OCI-LY7 (cell line): Measurements from ENCODE around the gene TXLNG.

ENCODE experiments used
- EZH2phosphoT487 ChIP-seq: fragments of 200-600 bp; sonication (generic); IDR thresholded peaks from 2 replicates; pipeline ENCODE4 v1.6.1; 2018; ENCODE audit warnings: low read depth, borderline replicate concordance, mild to moderate bottlenecking, mixed run types, antibody characterized with exemption, low read length, moderate library complexity, mixed read lengths
- TF ChIP-seq, protein P1 (sequence below): fragments of 200-600 bp; sonication (generic); conservative IDR thresholded peaks from 2 replicates; pipeline ENCODE4 v1.5.1; 2014; ENCODE audit warnings: mild to moderate bottlenecking, antibody characterized with exemption, low read length, moderate library complexity, mixed read lengths

DNA sequence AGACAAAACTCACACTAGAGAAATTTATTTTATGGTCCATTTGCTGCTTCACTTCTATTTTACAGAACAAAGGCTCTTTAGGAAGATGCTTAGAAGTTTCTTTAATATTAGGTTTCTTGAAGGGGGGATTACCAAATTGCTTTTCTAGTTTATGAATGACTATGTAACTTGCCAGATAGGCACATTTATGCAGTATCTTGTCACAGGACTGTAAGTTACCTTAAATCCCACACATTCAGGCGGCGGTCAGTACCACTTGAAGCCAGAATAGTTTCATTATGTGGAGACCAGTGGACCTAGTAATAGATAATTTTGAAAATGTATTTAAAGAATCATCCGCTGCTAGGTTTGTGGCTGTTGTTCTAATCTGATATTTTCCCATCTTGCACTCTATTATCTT lies 65.6 kb downstream of the TXLNG start:
- TF ChIP-seq, protein P1, sequence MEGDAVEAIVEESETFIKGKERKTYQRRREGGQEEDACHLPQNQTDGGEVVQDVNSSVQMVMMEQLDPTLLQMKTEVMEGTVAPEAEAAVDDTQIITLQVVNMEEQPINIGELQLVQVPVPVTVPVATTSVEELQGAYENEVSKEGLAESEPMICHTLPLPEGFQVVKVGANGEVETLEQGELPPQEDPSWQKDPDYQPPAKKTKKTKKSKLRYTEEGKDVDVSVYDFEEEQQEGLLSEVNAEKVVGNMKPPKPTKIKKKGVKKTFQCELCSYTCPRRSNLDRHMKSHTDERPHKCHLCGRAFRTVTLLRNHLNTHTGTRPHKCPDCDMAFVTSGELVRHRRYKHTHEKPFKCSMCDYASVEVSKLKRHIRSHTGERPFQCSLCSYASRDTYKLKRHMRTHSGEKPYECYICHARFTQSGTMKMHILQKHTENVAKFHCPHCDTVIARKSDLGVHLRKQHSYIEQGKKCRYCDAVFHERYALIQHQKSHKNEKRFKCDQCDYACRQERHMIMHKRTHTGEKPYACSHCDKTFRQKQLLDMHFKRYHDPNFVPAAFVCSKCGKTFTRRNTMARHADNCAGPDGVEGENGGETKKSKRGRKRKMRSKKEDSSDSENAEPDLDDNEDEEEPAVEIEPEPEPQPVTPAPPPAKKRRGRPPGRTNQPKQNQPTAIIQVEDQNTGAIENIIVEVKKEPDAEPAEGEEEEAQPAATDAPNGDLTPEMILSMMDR, result no peak
- no peak for TF ChIP-seq EZH2phosphoT487
